H1 (cell line): ENCODE results near the gene RFX2. TPM values are rescaled to one million over a fixed set of nuclear protein-coding genes. Genes with fewer than 3 reads are reported as not detected.
A peak's percentile ranks its signal among the peaks of the same experiment; 100 is the strongest.

ENCODE experiments used
- CTCF ChIA-PET: fragments of 300-600 bp; sonication (Branson Sonifier 250); formaldehyde crosslinking; loops from one replicate; lab custom pipeline; 2021; ENCODE audit not compliant: partially characterized antibody; lab: Charles Lee
- POLR2A ChIA-PET: fragments of 300-600 bp; sonication (Branson Sonifier 250); formaldehyde crosslinking; loops from one replicate; lab custom pipeline; 2021; ENCODE audit warnings: inconsistent platforms; ENCODE audit not compliant: partially characterized antibody; lab: Charles Lee
- DNase-seq, 2 experiments: peaks; one replicate each; pipeline versions ENCODE4 v3.0.0 to v3.0.0-alpha.2; 2010 to 2022; ENCODE audit warnings: low spot score in 2 of 2, low read depth in 1 of 2, mixed read lengths in 1 of 2
- FAIRE-seq: peaks from 2 replicates; lab custom pipeline; 2011; peaks lifted over from hg19 to GRCh38; lab: Jason Lieb, UNC
- H2AFZ ChIP-seq: 2 replicates; pipeline ENCODE4 v1.8.1; 2012; ENCODE audit warnings: low read length, inconsistent platforms
- H2AK5ac ChIP-seq: 2 replicates; pipeline ENCODE4 v1.6.1; 2013; ENCODE audit warnings: low read depth, low read length
- H2BK120ac ChIP-seq: replicated peaks from 2 replicates; pipeline ENCODE3; 2013; ENCODE audit warnings: low read depth, low read length, inconsistent platforms
- H2BK12ac ChIP-seq: 2 replicates; pipeline ENCODE4 v1.6.1; 2013; ENCODE audit warnings: low read depth, low read length
- H2BK15ac ChIP-seq: 2 replicates; pipeline ENCODE4 v1.6.1; 2013; ENCODE audit warnings: low read length
- H2BK20ac ChIP-seq: 2 replicates; pipeline ENCODE4 v1.6.1; 2013; ENCODE audit warnings: low read length
- H2BK5ac ChIP-seq: 2 replicates; pipeline ENCODE4 v1.6.1; 2013; ENCODE audit warnings: low read depth, low read length
- H3K14ac ChIP-seq: 2 replicates; pipeline ENCODE4 v1.6.1; 2013; ENCODE audit warnings: inconsistent platforms; ENCODE audit not compliant: insufficient read length
- H3K18ac ChIP-seq: 2 replicates; pipeline ENCODE4 v1.6.1; 2013; ENCODE audit warnings: low read length; ENCODE audit errors: extremely low read depth
- H3K23ac ChIP-seq: 2 replicates; pipeline ENCODE4 v1.6.1; 2013; ENCODE audit warnings: inconsistent platforms; ENCODE audit not compliant: insufficient read length
- H3K23me2 ChIP-seq: 2 replicates; pipeline ENCODE4 v1.6.1; 2013; ENCODE audit warnings: low read depth, low read length
- H3K27ac ChIP-seq: 2 replicates; pipeline ENCODE4 v1.6.1; 2011; ENCODE audit warnings: low read depth, low read length, inconsistent platforms
- H3K27me3 ChIP-seq, 4 experiments: replicated peaks in 1 of 4; 1 replicate in 1 of 4; 2 replicates in 3 of 4; pipeline versions ENCODE4 v1.6.1 to v1.8.1; 2011 to 2013; ENCODE audit warnings: low read length in 3 of 4, mild to moderate bottlenecking in 3 of 4, inconsistent platforms in 2 of 4, mixed read lengths in 2 of 4, moderate library complexity in 1 of 4; ENCODE audit not compliant: control insufficient read depth in 3 of 4, insufficient read depth in 3 of 4; ENCODE audit errors: extremely low read depth in 1 of 4
- H3K36me3 ChIP-seq, 4 experiments: 2 replicates each; pipeline versions ENCODE4 v1.6.1 to v1.8.1; 2011 to 2013; ENCODE audit warnings: mild to moderate bottlenecking in 4 of 4, low read length in 3 of 4, moderate library complexity in 2 of 4, control low read depth in 1 of 4, inconsistent platforms in 1 of 4; ENCODE audit not compliant: insufficient read depth in 4 of 4, control insufficient read depth in 2 of 4
- H3K4ac ChIP-seq: replicated peaks from 2 replicates; pipeline ENCODE3; 2013; ENCODE audit warnings: low read length, low read depth, mixed read lengths, inconsistent platforms; ENCODE audit not compliant: insufficient read length
- H3K4me1 ChIP-seq, 4 experiments: replicated peaks in 1 of 4; 1 replicate in 1 of 4; 2 replicates in 3 of 4; pipeline versions ENCODE4 v1.6.1 to v1.8.1; 2011 to 2013; ENCODE audit warnings: low read length in 3 of 4, inconsistent platforms in 2 of 4, mixed read lengths in 1 of 4; ENCODE audit not compliant: insufficient read depth in 4 of 4, control insufficient read depth in 3 of 4
- H3K4me2 ChIP-seq, 2 experiments: 2 replicates each; pipeline versions ENCODE4 v1.6.1 to v1.8.1; 2011 to 2013; ENCODE audit warnings: low read depth in 2 of 2, low read length in 2 of 2, control low read depth in 1 of 2, inconsistent platforms in 1 of 2, mild to moderate bottlenecking in 1 of 2; ENCODE audit not compliant: insufficient read depth in 1 of 2
- H3K4me3 ChIP-seq, 4 experiments: fragments of 200-600, 300-600 bp in 1 of 4; sonication (generic), shearing (Covaris generic), sonication (Bioruptor Twin) in 1 of 4; 2 replicates each; pipeline versions ENCODE4 v1.5.1 to v1.8.1; 2011 to 2016; ENCODE audit warnings: low read length in 4 of 4, low read depth in 3 of 4, control low read depth in 2 of 4, inconsistent platforms in 2 of 4, mild to moderate bottlenecking in 2 of 4, mixed read lengths in 1 of 4, moderate library complexity in 1 of 4; ENCODE audit not compliant: insufficient read depth in 2 of 4; ENCODE audit errors: extremely low read depth in 1 of 4
- H3K56ac ChIP-seq: replicated peaks from 2 replicates; pipeline ENCODE3; 2013; ENCODE audit warnings: low read depth, mild to moderate bottlenecking, mixed read lengths, low read length, inconsistent platforms; ENCODE audit not compliant: insufficient read length
- H3K79me1 ChIP-seq: 2 replicates; pipeline ENCODE4 v1.6.1; 2013; ENCODE audit warnings: low read depth, low read length, control low read depth
- H3K79me2 ChIP-seq, 2 experiments: 2 replicates each; pipeline versions ENCODE4 v1.6.1 to v1.8.1; 2012 to 2013; ENCODE audit warnings: low read length in 2 of 2, mild to moderate bottlenecking in 2 of 2, inconsistent platforms in 1 of 2; ENCODE audit not compliant: insufficient read depth in 2 of 2, control insufficient read depth in 1 of 2
- H3K9ac ChIP-seq, 4 experiments: replicated peaks in 1 of 4; 1 replicate in 1 of 4; 2 replicates in 3 of 4; pipeline versions ENCODE4 v1.6.1 to v1.8.1; 2011 to 2013; ENCODE audit warnings: low read depth in 3 of 4, low read length in 3 of 4, control low read depth in 2 of 4, mild to moderate bottlenecking in 2 of 4, moderate library complexity in 2 of 4, inconsistent platforms in 1 of 4; ENCODE audit errors: extremely low read depth in 1 of 4
- H3K9me3 ChIP-seq, 2 experiments: 2 replicates each; pipeline versions ENCODE4 v1.6.1 to v1.8.1; 2012 to 2013; ENCODE audit warnings: mild to moderate bottlenecking in 2 of 2, moderate library complexity in 2 of 2, control low read depth in 1 of 2, inconsistent platforms in 1 of 2, low read depth in 1 of 2, low read length in 1 of 2, mixed read lengths in 1 of 2; ENCODE audit not compliant: insufficient read depth in 2 of 2
- H4K20me1 ChIP-seq, 2 experiments: replicated peaks in 1 of 2; 2 replicates each; pipeline versions ENCODE3 to v1.8.1; 2011 to 2013; ENCODE audit warnings: inconsistent platforms in 2 of 2, low read length in 2 of 2, mild to moderate bottlenecking in 1 of 2; ENCODE audit not compliant: insufficient read depth in 2 of 2, control insufficient read depth in 1 of 2
- H4K5ac ChIP-seq: 2 replicates; pipeline ENCODE4 v1.6.1; 2013; ENCODE audit warnings: low read length, low read depth, mixed read lengths, inconsistent platforms; ENCODE audit not compliant: insufficient read length
- H4K8ac ChIP-seq: 2 replicates; pipeline ENCODE4 v1.8.0; 2013; ENCODE audit warnings: mild to moderate bottlenecking, moderate library complexity, low read length, inconsistent platforms; ENCODE audit not compliant: insufficient read depth; ENCODE audit errors: extremely low read depth
- H4K91ac ChIP-seq: replicated peaks from 2 replicates; pipeline ENCODE3; 2013; ENCODE audit warnings: low read length, mixed read lengths, inconsistent platforms; ENCODE audit not compliant: insufficient read length
- ASH2L ChIP-seq: fragments of 200-600, 300-600 bp; sonication (generic); IDR thresholded peaks from one replicate; pipeline ENCODE4 v1.7.1; 2017; ENCODE audit warnings: low read length
- BCL11A ChIP-seq, 2 experiments: IDR thresholded peaks; one replicate each; pipeline ENCODE4 v1.6.1; 2011; ENCODE audit warnings: low read depth in 2 of 2, low read length in 2 of 2, mild to moderate bottlenecking in 2 of 2
- BRCA1 ChIP-seq: IDR thresholded peaks from 2 replicates; pipeline ENCODE4 v1.6.1; 2012; ENCODE audit warnings: low read depth, low read length, improper control_type of control experiment
- CEBPB ChIP-seq: IDR thresholded peaks from 2 replicates; pipeline ENCODE4 v1.6.1; 2012; ENCODE audit warnings: low read depth, low read length
- CREB1 ChIP-seq: IDR thresholded peaks from 2 replicates; pipeline ENCODE4 v1.6.1; 2012; ENCODE audit warnings: inconsistent platforms
- E2F6 ChIP-seq: IDR thresholded peaks from 2 replicates; pipeline ENCODE4 v1.6.1; 2012; ENCODE audit warnings: inconsistent platforms
- EGR1 ChIP-seq: IDR thresholded peaks from 2 replicates; pipeline ENCODE4 v1.6.1; 2011; ENCODE audit warnings: low read depth, low read length, borderline replicate concordance
- JUN ChIP-seq: IDR thresholded peaks from 2 replicates; pipeline ENCODE4 v1.6.1; 2011; ENCODE audit warnings: low read depth, mild to moderate bottlenecking, improper control_type of control experiment, low read length
- KDM5A ChIP-seq: fragments of 200-600 bp; IDR thresholded peaks from 2 replicates; pipeline ENCODE4 v1.7.1; 2012; ENCODE audit warnings: mild to moderate bottlenecking, low read length, inconsistent platforms, mixed read lengths
- NANOG ChIP-seq: IDR thresholded peaks from 2 replicates; pipeline ENCODE4 v1.6.1; 2011; ENCODE audit warnings: low read length, low read depth, mild to moderate bottlenecking, inconsistent platforms; ENCODE audit not compliant: insufficient read depth, poor library complexity, severe bottlenecking
- POLR2AphosphoS5 ChIP-seq: IDR thresholded peaks from 2 replicates; pipeline ENCODE4 v1.6.1; 2011; ENCODE audit warnings: low read depth, low read length
- SIRT6 ChIP-seq: IDR thresholded peaks from one replicate; pipeline ENCODE4 v1.7.1; 2012; ENCODE audit warnings: low read length, inconsistent platforms
- SRF ChIP-seq: IDR thresholded peaks from 2 replicates; pipeline ENCODE4 v1.6.1; 2011; ENCODE audit warnings: mild to moderate bottlenecking, low read depth, low read length, moderate library complexity
- SUZ12 ChIP-seq: fragments of 200-600 bp; sonication (generic); IDR thresholded peaks from 2 replicates; pipeline ENCODE4 v1.6.1; 2012; ENCODE audit warnings: mild to moderate bottlenecking, inconsistent platforms, low read length, moderate library complexity, mixed read lengths
- TAF7 ChIP-seq: optimal IDR thresholded peaks from 2 replicates; pipeline ENCODE3; 2011; ENCODE audit warnings: low read depth, mild to moderate bottlenecking, inconsistent platforms, low read length, moderate library complexity, borderline replicate concordance
- WGBS, 2 experiments: shearing (Covaris generic) in 1 of 2; methylation state at CpG; one replicate each; pipeline versions ENCODE4 v1.1.6 to v1.1.7; 2013 to 2015; ENCODE audit warnings: low lambda C conversion rate in 2 of 2, mixed read lengths in 2 of 2, inconsistent platforms in 1 of 2, low coverage in 1 of 2, missing lambda C conversion rate in 1 of 2; ENCODE audit not compliant: insufficient replicate concordance in 2 of 2, insufficient coverage in 1 of 2, insufficient read length in 1 of 2; ENCODE audit errors: extremely low coverage in 1 of 2, missing lambda C conversion rate in 1 of 2; 5-methylcytosine and 5-hydroxymethylcytosine counted together
- polyA plus RNA-seq, 7 experiments: library from polyadenylated mRNA; depleted of rRNA in 3 of 7; stranded (reverse) in 5 of 7; unstranded in 2 of 7; fragments of >200 nt in 5 of 7; fragments of 200-250 nt in 2 of 7; gene quantifications; 1 replicate in 5 of 7; 2 replicates in 1 of 7; 4 replicates in 1 of 7; pipeline versions ENCODE4 v1.2.1 to v1.2.3, GENCODE V29; 2011 to 2013; ENCODE audit warnings: missing spikeins in 2 of 7, mixed read lengths in 2 of 7
- total RNA-seq: library from RNA; stranded (reverse); fragmentation: NEBNext Ultra II Directional; extraction: Animal tissue kit (Norgen Biotek cat#: 25700); gene quantifications from 2 replicates; pipeline ENCODE4 v1.2.1, GENCODE V29; 2021

Gene RFX2
- total and polyA plus RNA-seq, 2 of the 8 experiments (the other 6 are each of a cell fraction or from before 2014, with no cell fraction given), result 4.8 to 5.3 TPM

GRCh38 chr19:6090634-6091033 is 19.7 kb downstream of the RFX2 start:
- H3K27me3 ChIP-seq, result peaks cover 0 to 15% (median 13%) of the 10 kb centered on the region in 4 experiments; a peak in 6 of 7 replicates
- H2BK5ac ChIP-seq, result no peak overlapping the region
- H2BK120ac ChIP-seq, result peak overlapping the region; percentile 48
- CTCF ChIA-PET, result interaction anchor here (0.9 to 2.6 kb wide), 3 partner anchors 8 to 43 kb away, joined by 3 to 9 read pairs (median 5); no protein-coding TSS in a partner anchor
- no peak overlapping the region for H2AFZ ChIP-seq
- H2BK12ac ChIP-seq, result no peak overlapping the region
- no peak overlapping the region for H3K23ac ChIP-seq
- H3K9me3 ChIP-seq, result no peaks in the 10 kb centered on the region
- H4K91ac ChIP-seq, result no peak overlapping the region
- no peak overlapping the region for H4K5ac ChIP-seq
- H3K4me3 ChIP-seq, result no peak overlapping the region
- H2BK20ac ChIP-seq, result no peak overlapping the region
- peaks cover 4% of the 10 kb centered on the region; the same call in 1 of the 2 replicates for H3K23me2 ChIP-seq
- H3K79me2 ChIP-seq, result no peaks in the 10 kb centered on the region
- POLR2A ChIA-PET, result no interaction called here
- H3K4me1 ChIP-seq, result peaks cover 0 to 14% (median 10%) of the 10 kb centered on the region in 4 experiments; a peak in 6 of 7 replicates
- H3K14ac ChIP-seq, result no peak overlapping the region
- no peak for FAIRE-seq
- no peak overlapping the region for H3K9ac ChIP-seq
- no peak for DNase-seq
- H3K4me2 ChIP-seq, result no peak overlapping the region
- no peaks in the 10 kb centered on the region for H3K36me3 ChIP-seq
- H2BK15ac ChIP-seq, result no peak overlapping the region
- no peaks in the 10 kb centered on the region for H4K20me1 ChIP-seq
- H3K18ac ChIP-seq, result no peak overlapping the region
- H3K79me1 ChIP-seq, result no peaks in the 10 kb centered on the region
- H4K8ac ChIP-seq, result no peak overlapping the region
- no peak overlapping the region for H3K27ac ChIP-seq
- no peak overlapping the region for H3K56ac ChIP-seq
- WGBS, 2 experiments, result 78% methylated on average over 3 of the region's 3 CpGs; no CpG with 5 or more reads in 1 of the 2 experiments
- no peak overlapping the region for H2AK5ac ChIP-seq
- H3K4ac ChIP-seq, result no peak overlapping the region
- TF ChIP-seq E2F6 (no peak), BCL11A (IDR thresholded peaks at IDR 0.05; ENCODE audit: low read depth in 2 of 2, low read length in 2 of 2) (no peak), CEBPB (no peak), NANOG (no peak), ASH2L (no peak), SUZ12 (no peak), EGR1 (no peak), KDM5A (no peak), CREB1 (no peak), SRF (no peak), JUN (no peak), BRCA1 (no peak), POLR2AphosphoS5 (no peak), TAF7 (no peak), SIRT6 (no peak)
